Spleen (tissue), 11 donors: ENCODE data around the gene BNC2. TPM values are rescaled to one million over a fixed set of nuclear protein-coding genes. Genes with fewer than 3 reads are reported as not detected.

Source experiments
- DNase-seq: peaks from one replicate; pipeline ENCODE4 v3.0.0-alpha.2; 2020
- H3K27ac ChIP-seq, 8 donors: fragments of 200-600 bp; sonication (generic) in 7 of 8; 1 replicate in 4 of 8; 2 replicates in 4 of 8; pipeline versions ENCODE4 v1.5.0 to v1.8.0; 2016 to 2021; ENCODE audit warnings: inconsistent platforms in 4 of 8, mild to moderate bottlenecking in 4 of 8, moderate library complexity in 1 of 8
- H3K27me3 ChIP-seq, 7 donors: fragments of 200-600 bp; sonication (generic) in 6 of 7; replicated peaks in 1 of 7; 1 replicate in 4 of 7; 2 replicates in 3 of 7; pipeline versions ENCODE4 v1.5.0 to v1.8.0; 2016 to 2021; ENCODE audit warnings: inconsistent platforms in 3 of 7, mild to moderate bottlenecking in 1 of 7
- H3K36me3 ChIP-seq, 6 donors: fragments of 200-600 bp; sonication (generic) in 5 of 6; 1 replicate in 4 of 6; 2 replicates in 2 of 6; pipeline versions ENCODE4 v1.5.0 to v1.8.0; 2016 to 2021; ENCODE audit warnings: inconsistent platforms in 2 of 6
- H3K4me1 ChIP-seq, 6 donors: fragments of 200-600 bp; sonication (generic) in 5 of 6; 1 replicate in 3 of 6; 2 replicates in 3 of 6; pipeline versions ENCODE4 v1.5.0 to v1.8.0; 2016 to 2021; ENCODE audit warnings: inconsistent platforms in 3 of 6
- H3K4me3 ChIP-seq, 8 donors: fragments of 200-600 bp; sonication (generic) in 7 of 8; 1 replicate in 4 of 8; 2 replicates in 4 of 8; pipeline versions ENCODE4 v1.5.0 to v1.8.0; 2016 to 2021; ENCODE audit warnings: inconsistent platforms in 4 of 8, mild to moderate bottlenecking in 4 of 8, moderate library complexity in 2 of 8
- H3K9me3 ChIP-seq, 8 donors: fragments of 200-600 bp; sonication (generic) in 7 of 8; 1 replicate in 4 of 8; 2 replicates in 4 of 8; pipeline versions ENCODE4 v1.5.0 to v1.8.0; 2016 to 2021; ENCODE audit warnings: inconsistent platforms in 4 of 8
- POLR2A ChIP-seq, 3 donors: fragments of 450-650 bp; IDR thresholded peaks; one replicate each; pipeline ENCODE4 v1.5.1; 2017; ENCODE audit warnings: antibody characterized with exemption in 3 of 3, mild to moderate bottlenecking in 1 of 3
- POLR2AphosphoS5 ChIP-seq, 3 donors: sonication (generic); formaldehyde crosslinking; IDR thresholded peaks; one replicate each; pipeline ENCODE4 v1.5.1; 2017; ENCODE audit warnings: antibody characterized with exemption in 3 of 3
- whole genome bisulfite sequencing, 5 donors: extraction: QIAGEN DNeasy Blood & Tissue Kit in 3 of 5; methylation state at CpG; one replicate each; pipeline versions ENCODE4 v1.1.5 to v1.1.7; 2013 to 2018; 5-methylcytosine and 5-hydroxymethylcytosine counted together
- intact Hi-C: fragments of 100-400 bp; cut with DNase I; formaldehyde crosslinking; loops from one replicate; pipeline ENCODE4 v1.15.0; 2023; ENCODE audit warnings: low total_unique reads
- polyA plus RNA-seq, 3 donors: library from polyadenylated mRNA; stranded (reverse); fragments of 200-250 nt; gene quantifications; one replicate each; pipeline ENCODE4 v1.2.1, GENCODE V29; 2013
- total RNA-seq, 7 donors: library from RNA; depleted of rRNA in 3 of 7; stranded (reverse); fragments of >200 nt in 3 of 7; fragmentation: NEBNext Ultra II Directional in 4 of 7; extraction: Animal tissue kit (Norgen Biotek cat#: 25700) in 4 of 7; gene quantifications; one replicate each; pipeline versions ENCODE4 v1.1.0 to v1.2.1, GENCODE V29; 2016 to 2021
- TF ChIP-seq, protein P1 (sequence below), 11 experiments: fragments of 200-600 bp in 7 of 11; fragments of 450-650 bp in 4 of 11; sonication (generic) in 4 of 11; IDR thresholded peaks in 8 of 11; conservative IDR thresholded peaks in 3 of 11; 1 replicate in 7 of 11; 2 replicates in 4 of 11; pipeline versions ENCODE4 v1.4.0 to v1.8.0; 2016 to 2021; ENCODE audit warnings: antibody characterized with exemption in 11 of 11, inconsistent platforms in 4 of 11, mild to moderate bottlenecking in 1 of 11
- donor health status: healthy with polysubstance abuse.
- donor health status: DM: no; HTN: no; CAD: no; lungs with moderate emphysema.
- donor health status: DM: no; HTN: no; CAD: no.
- donor health status: Bipolar disorder and iron deficiency.
- donor health status: healthy.
- donor health status: DM: no; HTN: no; CAD: no.
- donor health status: DM: yes; HTN: yes; CAD: no.

Gene BNC2
- total and polyA plus RNA-seq, 10 donors, result 0.07 to 4.3 (median 1.3) TPM

DNA sequence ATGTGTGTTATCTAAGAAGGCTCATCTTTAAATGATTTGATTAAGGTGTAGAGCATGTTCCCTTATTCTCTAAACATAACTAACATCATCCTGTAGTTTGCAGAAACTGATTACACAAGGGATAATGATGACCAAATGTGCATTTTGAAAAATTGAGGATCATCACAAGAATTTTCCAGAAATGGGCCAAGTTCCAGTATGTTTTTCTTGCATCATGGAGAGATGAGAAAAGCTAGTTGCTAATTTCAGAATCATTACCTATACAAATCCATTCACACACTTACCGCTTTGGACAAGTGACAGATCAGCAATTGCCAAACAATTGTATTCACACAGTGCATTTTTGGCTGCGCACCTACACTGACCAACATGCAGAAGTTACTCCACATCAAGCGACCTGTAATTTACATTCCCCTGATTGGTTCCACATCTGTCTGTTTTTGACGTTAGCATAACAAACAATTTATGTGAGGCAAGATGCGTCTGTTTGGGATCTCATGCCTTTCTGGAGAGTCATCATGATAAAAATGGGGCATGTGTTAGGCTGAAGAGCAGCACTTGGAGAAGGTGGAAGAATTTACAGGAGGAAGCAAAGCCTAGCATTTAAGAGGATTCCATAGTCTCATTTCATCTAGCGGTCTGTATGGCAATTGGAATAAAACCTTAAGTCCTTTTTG lies 2.8 kb upstream of the BNC2 start:
- TF ChIP-seq, protein P1, sequence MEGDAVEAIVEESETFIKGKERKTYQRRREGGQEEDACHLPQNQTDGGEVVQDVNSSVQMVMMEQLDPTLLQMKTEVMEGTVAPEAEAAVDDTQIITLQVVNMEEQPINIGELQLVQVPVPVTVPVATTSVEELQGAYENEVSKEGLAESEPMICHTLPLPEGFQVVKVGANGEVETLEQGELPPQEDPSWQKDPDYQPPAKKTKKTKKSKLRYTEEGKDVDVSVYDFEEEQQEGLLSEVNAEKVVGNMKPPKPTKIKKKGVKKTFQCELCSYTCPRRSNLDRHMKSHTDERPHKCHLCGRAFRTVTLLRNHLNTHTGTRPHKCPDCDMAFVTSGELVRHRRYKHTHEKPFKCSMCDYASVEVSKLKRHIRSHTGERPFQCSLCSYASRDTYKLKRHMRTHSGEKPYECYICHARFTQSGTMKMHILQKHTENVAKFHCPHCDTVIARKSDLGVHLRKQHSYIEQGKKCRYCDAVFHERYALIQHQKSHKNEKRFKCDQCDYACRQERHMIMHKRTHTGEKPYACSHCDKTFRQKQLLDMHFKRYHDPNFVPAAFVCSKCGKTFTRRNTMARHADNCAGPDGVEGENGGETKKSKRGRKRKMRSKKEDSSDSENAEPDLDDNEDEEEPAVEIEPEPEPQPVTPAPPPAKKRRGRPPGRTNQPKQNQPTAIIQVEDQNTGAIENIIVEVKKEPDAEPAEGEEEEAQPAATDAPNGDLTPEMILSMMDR (IDR thresholded peaks at IDR 0.05 in 8 of 11, conservative IDR thresholded peaks at IDR 0.05 in 3 of 11), result no peak
- no peak for TF ChIP-seq POLR2A (IDR thresholded peaks at IDR 0.05)
- no peak for TF ChIP-seq POLR2AphosphoS5 (IDR thresholded peaks at IDR 0.05)
- Histone ChIP-seq H3K4me3 (no peak overlapping the region), H3K36me3 (no peaks in the 10 kb centered on the region), H3K4me1 (peaks cover 0 to 37% (median 25%) of the 10 kb centered on the region in 6 donors), H3K9me3 (peaks cover 0 to 7% (median 0%) of the 10 kb centered on the region in 8 donors), H3K27me3 (peaks cover 0 to 46% (median 36%) of the 10 kb centered on the region in 7 donors), H3K27ac (no peak overlapping the region)
- intact Hi-C loops, result no loop called here
- no peak for DNase-seq
- WGBS, 5 donors, result 82 to 94% (median 90%) methylated on average over 6 of the region's 6 CpGs

DNA sequence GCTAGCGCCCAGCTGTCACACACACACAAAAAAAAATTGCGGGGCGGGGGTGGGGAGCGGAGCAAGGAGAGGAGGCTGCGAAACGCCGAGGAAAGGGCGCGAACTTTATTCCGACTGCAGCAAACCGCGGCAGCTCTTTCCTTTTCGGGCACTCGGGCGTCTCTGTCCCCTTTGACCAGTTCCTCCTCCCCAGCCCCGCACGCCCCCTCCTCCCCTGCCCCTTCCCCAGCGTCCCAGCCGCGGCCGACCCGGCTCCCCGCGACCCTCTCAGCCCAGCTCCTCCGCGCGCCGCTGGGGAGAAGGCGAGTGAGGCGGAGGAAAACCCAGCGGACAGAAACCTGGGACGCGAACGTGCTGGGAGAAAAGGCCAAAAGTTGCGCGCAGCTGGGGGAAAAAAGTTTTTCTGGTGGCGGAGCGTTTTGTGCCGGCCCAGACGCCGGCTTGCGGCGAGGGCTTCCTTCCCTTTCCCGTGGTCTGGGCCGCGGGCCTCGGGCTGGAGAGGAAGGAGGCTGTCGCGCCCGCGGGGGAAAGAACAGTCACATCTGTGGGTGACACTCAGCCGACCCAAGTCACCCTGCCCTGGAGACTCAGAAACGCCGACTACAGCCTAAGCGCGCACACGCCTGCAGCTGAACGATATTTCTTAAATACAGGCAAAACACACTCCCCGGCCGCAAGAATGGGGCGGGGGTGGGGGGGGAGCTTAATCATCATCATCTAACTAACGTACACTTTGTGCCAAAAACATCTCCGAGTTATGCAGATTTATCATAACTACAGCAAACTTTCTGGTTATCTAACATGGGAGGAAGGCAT lies 1.1 kb upstream of the BNC2 start:
- H3K4me3 ChIP-seq, result peak overlapping the region; percentile 27 to 69 (median 53)
- intact Hi-C loops, result no loop called here
- no peaks in the 10 kb centered on the region for H3K36me3 ChIP-seq
- no peaks in the 10 kb centered on the region for H3K9me3 ChIP-seq
- H3K4me1 ChIP-seq, result peaks cover 0 to 37% (median 25%) of the 10 kb centered on the region in 6 donors
- peak; percentile 84 for DNase-seq
- peak overlapping the region in 5 of 8 donors; percentile 6 to 64 (median 38) for H3K27ac ChIP-seq
- peaks cover 0 to 56% (median 36%) of the 10 kb centered on the region in 7 donors for H3K27me3 ChIP-seq
- WGBS, 5 donors, result 1 to 9% (median 1%) methylated on average over 39 to 63 of the region's 63 CpGs
- TF ChIP-seq POLR2AphosphoS5 (IDR thresholded peaks at IDR 0.05), result peak in 2 of 3 donors; percentile 50 to 61
- TF ChIP-seq, protein P1 (IDR thresholded peaks at IDR 0.05 in 8 of 11, conservative IDR thresholded peaks at IDR 0.05 in 3 of 11), result no peak
- no peak for TF ChIP-seq POLR2A (IDR thresholded peaks at IDR 0.05)

DNA sequence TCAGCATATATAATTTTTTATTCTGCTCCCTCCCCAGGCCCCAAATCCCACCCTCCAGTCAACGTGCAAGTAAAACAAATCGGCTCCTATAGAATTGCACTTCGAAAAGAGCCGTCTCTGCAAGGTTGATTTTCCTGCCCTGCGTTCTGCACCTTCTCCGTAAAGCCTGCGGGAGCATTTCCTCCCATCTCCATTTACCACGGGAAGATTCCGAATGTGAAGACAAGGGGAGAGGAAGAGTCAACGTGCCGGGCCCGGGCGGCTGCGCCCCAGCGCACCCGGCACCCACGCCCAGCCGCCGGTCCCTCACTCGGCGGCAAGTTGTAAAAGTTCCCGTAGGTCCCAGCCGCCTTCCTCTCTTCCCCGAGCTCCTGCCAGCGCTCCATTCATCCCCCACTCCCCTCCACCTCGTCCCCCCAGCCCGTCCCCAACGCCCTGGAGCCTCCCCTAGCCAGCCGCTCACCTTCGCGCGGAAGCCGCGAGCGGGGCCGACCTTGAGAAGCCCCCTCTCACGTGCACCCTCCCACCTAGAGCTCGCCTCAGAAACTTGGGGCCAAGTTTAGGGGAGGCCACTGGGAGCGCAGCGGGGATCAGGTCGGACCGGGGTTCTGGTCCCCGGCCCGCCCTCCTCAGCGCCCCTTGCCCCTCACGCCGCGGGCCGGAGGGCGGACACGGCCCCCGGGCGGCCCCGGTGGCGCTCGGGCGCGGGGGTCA lies 431 bp downstream of the BNC2 start:
- no peaks in the 10 kb centered on the region for H3K9me3 ChIP-seq
- peaks cover 0 to 37% (median 25%) of the 10 kb centered on the region in 6 donors for H3K4me1 ChIP-seq
- no peaks in the 10 kb centered on the region for H3K36me3 ChIP-seq
- TF ChIP-seq, protein P1 (IDR thresholded peaks at IDR 0.05 in 8 of 11, conservative IDR thresholded peaks at IDR 0.05 in 3 of 11), result no peak
- TF ChIP-seq POLR2AphosphoS5 (IDR thresholded peaks at IDR 0.05) (no peak), POLR2A (IDR thresholded peaks at IDR 0.05) (no peak)
- H3K27me3 ChIP-seq, result peaks cover 0 to 56% (median 36%) of the 10 kb centered on the region in 7 donors
- peak overlapping the region; percentile 27 to 69 (median 53) for H3K4me3 ChIP-seq
- DNase-seq, result no peak
- peak overlapping the region in 2 of 8 donors; percentile 60 to 64 for H3K27ac ChIP-seq
- WGBS, 5 donors, result 0 to 4% (median 2%) methylated on average over 33 to 58 of the region's 58 CpGs
- intact Hi-C loops, result no loop called here
